ENCODE measurements around the gene GRK3. TPM values are rescaled to one million over a fixed set of nuclear protein-coding genes. Genes with fewer than 3 reads are reported as not detected.

GRK3 gene
- total RNA-seq, 1 experiment from 2014 or later, result 2.0 TPM

GRCh38 chr22:25668437-25668836 is 104.0 kb downstream of the GRK3 start:
- CTCF ChIA-PET, result no interaction called here
- BruUV-seq (replicated peaks), result no TSS peak
- no peaks in the 10 kb centered on the region for H3K27me3 ChIP-seq (replicated peaks; ENCODE audit: insufficient read depth, low read depth, low read length, poor library complexity)
- no peak overlapping the region for H3K27ac ChIP-seq (ENCODE audit: low read depth, low read length, poor library complexity, severe bottlenecking)
- DNase-seq (ENCODE audit: low spot score), result no peak
- POLR2A ChIA-PET (ENCODE audit: low non-redundant PET), result no interaction called here
- no peaks in the 10 kb centered on the region for H3K36me3 ChIP-seq (ENCODE audit: insufficient read depth, low read length, poor library complexity, severe bottlenecking)
- TF ChIP-seq EZH2 (IDR thresholded peaks at IDR 0.05; ENCODE audit: borderline replicate concordance, low read depth, low read length, poor library complexity, severe bottlenecking) (no peak), CTCF (conservative IDR thresholded peaks at IDR 0.05; ENCODE audit: low read depth, low read length) (no peak)
- peaks cover 4% of the 10 kb centered on the region for H3K4me1 ChIP-seq (ENCODE audit: insufficient read depth, low read length, poor library complexity, severe bottlenecking)
- intact Hi-C loops (cut with micrococcal nuclease; ENCODE audit: unreplicated experiment), result no loop called here
- H3K9me3 ChIP-seq (ENCODE audit: low read depth, low read length, poor library complexity, severe bottlenecking), result no peaks in the 10 kb centered on the region
- no peak overlapping the region for H3K4me3 ChIP-seq (ENCODE audit: low read depth, low read length, poor library complexity, severe bottlenecking)

GRCh38 chr22:25669253-25670069 is 105.0 kb downstream of the GRK3 start:
- CTCF ChIA-PET, result no interaction called here
- H3K27ac ChIP-seq (ENCODE audit: low read depth, low read length, poor library complexity, severe bottlenecking), result no peak overlapping the region
- TF ChIP-seq CTCF (conservative IDR thresholded peaks at IDR 0.05; ENCODE audit: low read depth, low read length) (no peak), EZH2 (IDR thresholded peaks at IDR 0.05; ENCODE audit: borderline replicate concordance, low read depth, low read length, poor library complexity, severe bottlenecking) (no peak)

GRCh38 chr22:25670070-25670461 is 105.6 kb downstream of the GRK3 start:
- Histone ChIP-seq H3K27ac (ENCODE audit: low read depth, low read length, poor library complexity, severe bottlenecking) (no peak overlapping the region), H3K4me1 (ENCODE audit: insufficient read depth, low read length, poor library complexity, severe bottlenecking) (peaks cover 4% of the 10 kb centered on the region), H3K4me3 (ENCODE audit: low read depth, low read length, poor library complexity, severe bottlenecking) (no peak overlapping the region), H3K27me3 (replicated peaks; ENCODE audit: insufficient read depth, low read depth, low read length, poor library complexity) (no peaks in the 10 kb centered on the region), H3K36me3 (ENCODE audit: insufficient read depth, low read length, poor library complexity, severe bottlenecking) (no peaks in the 10 kb centered on the region), H3K9me3 (ENCODE audit: low read depth, low read length, poor library complexity, severe bottlenecking) (no peaks in the 10 kb centered on the region)
- no TSS peak for BruUV-seq (replicated peaks)
- POLR2A ChIA-PET (ENCODE audit: low non-redundant PET), result no interaction called here
- TF ChIP-seq CTCF (conservative IDR thresholded peaks at IDR 0.05; ENCODE audit: low read depth, low read length) (no peak), EZH2 (IDR thresholded peaks at IDR 0.05; ENCODE audit: borderline replicate concordance, low read depth, low read length, poor library complexity, severe bottlenecking) (no peak)
- CTCF ChIA-PET, result no interaction called here
- intact Hi-C loops (cut with micrococcal nuclease; ENCODE audit: unreplicated experiment), result no loop called here
- DNase-seq (ENCODE audit: low spot score), result no peak

More at GRCh38 chr22:25669253-25670069, 105.0 kb downstream of the GRK3 start:
- H3K36me3 ChIP-seq (ENCODE audit: insufficient read depth, low read length, poor library complexity, severe bottlenecking), result no peaks in the 10 kb centered on the region
- POLR2A ChIA-PET (ENCODE audit: low non-redundant PET), result no interaction called here
- H3K4me1 ChIP-seq (ENCODE audit: insufficient read depth, low read length, poor library complexity, severe bottlenecking), result peaks cover 4% of the 10 kb centered on the region
- H3K27me3 ChIP-seq (replicated peaks; ENCODE audit: insufficient read depth, low read depth, low read length, poor library complexity), result no peaks in the 10 kb centered on the region
- no peak overlapping the region for H3K4me3 ChIP-seq (ENCODE audit: low read depth, low read length, poor library complexity, severe bottlenecking)
- H3K9me3 ChIP-seq (ENCODE audit: low read depth, low read length, poor library complexity, severe bottlenecking), result no peaks in the 10 kb centered on the region
- no peak for DNase-seq (ENCODE audit: low spot score)
- intact Hi-C loops (cut with micrococcal nuclease; ENCODE audit: unreplicated experiment), result no loop called here
- BruUV-seq (replicated peaks), result no TSS peak

Data from A673 (cell line).